ENCODE results near the gene CLPSL1. TPM values are rescaled to one million over a fixed set of nuclear protein-coding genes. Genes with fewer than 3 reads are reported as not detected.

CLPSL1 gene
- total and polyA plus RNA-seq, 8 donors, result not detected

DNA sequence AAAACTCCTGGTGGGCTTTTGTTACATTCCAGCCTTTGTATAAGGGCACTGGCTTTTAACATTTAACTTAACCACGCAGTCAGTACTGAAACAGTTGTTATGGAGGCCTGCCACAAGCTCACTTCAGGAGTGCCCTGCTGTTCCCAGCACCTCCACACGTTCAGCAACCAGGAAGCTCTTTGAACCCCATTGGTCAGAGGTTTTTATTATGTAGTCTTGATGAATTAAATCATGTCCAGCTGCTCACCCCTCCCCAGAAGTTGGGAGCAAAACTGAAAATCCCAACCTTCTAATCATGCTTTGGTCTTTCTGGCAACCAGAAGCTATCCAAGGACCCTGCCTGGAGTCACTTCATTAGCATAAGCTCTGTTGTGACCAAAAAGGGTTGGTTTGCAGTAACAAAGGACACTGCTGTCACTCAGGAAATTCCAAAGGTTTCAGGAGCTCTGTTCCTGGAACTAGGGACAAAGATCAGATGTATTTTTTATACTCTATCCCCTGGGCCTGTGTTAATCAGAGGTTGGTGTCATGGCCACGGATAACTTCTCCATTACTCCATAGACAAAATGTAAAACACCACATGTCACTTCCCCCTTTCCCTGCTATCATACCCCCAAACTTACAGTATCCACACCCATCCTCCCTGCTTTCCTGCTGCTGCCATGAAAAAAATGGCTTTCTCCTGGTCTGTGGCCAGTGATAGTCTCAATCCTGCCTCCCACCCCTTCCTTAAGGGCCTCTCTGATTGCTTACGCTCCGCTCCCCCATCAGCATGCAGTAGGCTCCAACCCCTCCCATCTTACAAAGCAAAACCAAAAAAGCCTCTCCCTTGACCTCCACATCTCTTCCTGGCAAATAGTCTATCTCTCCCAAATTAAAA lies 40.9 kb upstream of the CLPSL1 start:
- WGBS, 5 donors, result 63 to 70% (median 68%) methylated on average over 5 of the region's 5 CpGs
- Histone ChIP-seq H3K4me1 (peaks cover 16 to 30% (median 25%) of the 10 kb centered on the region in 4 donors), H3K36me3 (no peaks in the 10 kb centered on the region), H3K4me3 (no peak overlapping the region), H3K9me3 (no peaks in the 10 kb centered on the region), H3K27me3 (no peaks in the 10 kb centered on the region), H3K27ac (no peak overlapping the region)
- intact Hi-C loops (cut with DNase I; ENCODE audit: low total_unique reads), result loop anchor here (5.0 kb wide), 1 partner anchor 158 kb away; no protein-coding TSS in a partner anchor
- peak in 1 of 2 donors; percentile 49 for DNase-seq
- TF ChIP-seq, protein P1, sequence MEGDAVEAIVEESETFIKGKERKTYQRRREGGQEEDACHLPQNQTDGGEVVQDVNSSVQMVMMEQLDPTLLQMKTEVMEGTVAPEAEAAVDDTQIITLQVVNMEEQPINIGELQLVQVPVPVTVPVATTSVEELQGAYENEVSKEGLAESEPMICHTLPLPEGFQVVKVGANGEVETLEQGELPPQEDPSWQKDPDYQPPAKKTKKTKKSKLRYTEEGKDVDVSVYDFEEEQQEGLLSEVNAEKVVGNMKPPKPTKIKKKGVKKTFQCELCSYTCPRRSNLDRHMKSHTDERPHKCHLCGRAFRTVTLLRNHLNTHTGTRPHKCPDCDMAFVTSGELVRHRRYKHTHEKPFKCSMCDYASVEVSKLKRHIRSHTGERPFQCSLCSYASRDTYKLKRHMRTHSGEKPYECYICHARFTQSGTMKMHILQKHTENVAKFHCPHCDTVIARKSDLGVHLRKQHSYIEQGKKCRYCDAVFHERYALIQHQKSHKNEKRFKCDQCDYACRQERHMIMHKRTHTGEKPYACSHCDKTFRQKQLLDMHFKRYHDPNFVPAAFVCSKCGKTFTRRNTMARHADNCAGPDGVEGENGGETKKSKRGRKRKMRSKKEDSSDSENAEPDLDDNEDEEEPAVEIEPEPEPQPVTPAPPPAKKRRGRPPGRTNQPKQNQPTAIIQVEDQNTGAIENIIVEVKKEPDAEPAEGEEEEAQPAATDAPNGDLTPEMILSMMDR (IDR thresholded peaks at IDR 0.05), result no peak
- TF ChIP-seq POLR2A (IDR thresholded peaks at IDR 0.05) (no peak), EP300 (IDR thresholded peaks at IDR 0.05) (no peak)

GRCh38 chr6:35742842-35743241 lies 38.0 kb upstream of the CLPSL1 start:
- peaks cover 0 to 6% (median 0%) of the 10 kb centered on the region in 4 donors for H3K9me3 ChIP-seq
- H3K27ac ChIP-seq, result no peak overlapping the region
- DNase-seq, result no peak
- TF ChIP-seq, protein P1 (IDR thresholded peaks at IDR 0.05), result no peak
- TF ChIP-seq POLR2A (IDR thresholded peaks at IDR 0.05), result no peak
- TF ChIP-seq POLR2AphosphoS5 (IDR thresholded peaks at IDR 0.05), result no peak
- no peak for TF ChIP-seq EP300 (IDR thresholded peaks at IDR 0.05)
- H3K27me3 ChIP-seq, result no peaks in the 10 kb centered on the region
- H3K36me3 ChIP-seq, result no peaks in the 10 kb centered on the region
- no peak overlapping the region for H3K4me3 ChIP-seq
- intact Hi-C loops (cut with DNase I; ENCODE audit: low total_unique reads), result no loop called here
- peaks cover 0 to under 1% (median 0%) of the 10 kb centered on the region in 4 donors for H3K4me1 ChIP-seq
- WGBS, 5 donors, result 37 to 56% (median 47%) methylated on average over 8 of the region's 8 CpGs

DNA sequence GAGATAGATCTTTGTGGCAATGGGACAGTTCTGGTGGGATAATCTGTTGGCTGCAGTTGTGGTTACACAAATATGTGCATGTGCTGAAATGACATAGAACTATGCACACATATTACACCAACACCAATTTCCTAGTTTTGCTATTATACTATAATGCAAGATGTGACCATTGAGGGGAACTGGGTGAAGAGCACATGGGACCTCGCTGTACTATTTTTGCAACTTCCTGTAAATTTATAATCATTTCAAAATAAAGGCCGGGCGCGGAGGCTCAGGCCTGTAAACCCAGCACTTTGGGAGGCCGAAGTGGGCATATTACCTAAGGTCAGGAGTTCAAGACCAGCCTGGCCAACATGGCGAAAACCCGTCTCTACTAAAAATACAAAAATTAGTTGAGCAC lies 35.3 kb upstream of the CLPSL1 start:
- 85 to 95% (median 93%) methylated on average over 7 of the region's 7 CpGs for WGBS, 5 donors
- DNase-seq, result no peak

DNA sequence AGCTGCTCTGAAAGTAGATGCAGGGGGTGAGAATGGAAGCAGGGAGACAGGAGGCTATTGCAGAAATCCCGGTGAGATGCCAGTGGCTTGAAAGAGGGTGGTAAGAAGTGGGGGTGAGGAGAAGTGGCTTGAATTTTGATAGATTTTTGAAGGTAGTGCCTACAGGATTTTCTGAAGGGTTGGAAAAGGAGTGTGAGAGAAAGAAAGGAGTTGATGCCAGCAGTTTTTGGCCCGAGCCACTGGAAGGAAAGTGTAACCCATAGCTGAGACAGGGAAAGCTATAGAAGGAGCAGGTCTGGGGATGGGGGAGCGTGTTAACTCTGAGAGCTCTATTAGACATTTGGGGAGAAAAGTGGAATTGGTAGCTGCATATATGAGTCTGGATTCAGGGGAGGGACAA lies 34.3 kb upstream of the CLPSL1 start:
- intact Hi-C loops (cut with DNase I; ENCODE audit: low total_unique reads), result no loop called here
- DNase-seq, result no peak
- TF ChIP-seq POLR2AphosphoS5 (IDR thresholded peaks at IDR 0.05) (no peak), EP300 (IDR thresholded peaks at IDR 0.05) (no peak), POLR2A (IDR thresholded peaks at IDR 0.05) (no peak)
- TF ChIP-seq, protein P1 (IDR thresholded peaks at IDR 0.05), result no peak
- Histone ChIP-seq H3K4me3 (no peak overlapping the region), H3K27me3 (no peaks in the 10 kb centered on the region), H3K36me3 (no peaks in the 10 kb centered on the region), H3K27ac (no peak overlapping the region), H3K4me1 (no peaks in the 10 kb centered on the region), H3K9me3 (peaks cover 0 to 6% (median 0%) of the 10 kb centered on the region in 4 donors)
- WGBS, 5 donors, result 84 to 94% (median 90%) methylated on average over 3 of the region's 3 CpGs

More for the DNA sequence above, 35.3 kb upstream of the CLPSL1 start:
- no peaks in the 10 kb centered on the region for H3K36me3 ChIP-seq
- H3K4me3 ChIP-seq, result no peak overlapping the region
- no peak overlapping the region for H3K27ac ChIP-seq
- no peaks in the 10 kb centered on the region for H3K27me3 ChIP-seq
- H3K4me1 ChIP-seq, result no peaks in the 10 kb centered on the region
- intact Hi-C loops (cut with DNase I; ENCODE audit: low total_unique reads), result no loop called here
- H3K9me3 ChIP-seq, result peaks cover 0 to 6% (median 0%) of the 10 kb centered on the region in 4 donors
- no peak for TF ChIP-seq POLR2A (IDR thresholded peaks at IDR 0.05)
- no peak for TF ChIP-seq EP300 (IDR thresholded peaks at IDR 0.05)

DNA sequence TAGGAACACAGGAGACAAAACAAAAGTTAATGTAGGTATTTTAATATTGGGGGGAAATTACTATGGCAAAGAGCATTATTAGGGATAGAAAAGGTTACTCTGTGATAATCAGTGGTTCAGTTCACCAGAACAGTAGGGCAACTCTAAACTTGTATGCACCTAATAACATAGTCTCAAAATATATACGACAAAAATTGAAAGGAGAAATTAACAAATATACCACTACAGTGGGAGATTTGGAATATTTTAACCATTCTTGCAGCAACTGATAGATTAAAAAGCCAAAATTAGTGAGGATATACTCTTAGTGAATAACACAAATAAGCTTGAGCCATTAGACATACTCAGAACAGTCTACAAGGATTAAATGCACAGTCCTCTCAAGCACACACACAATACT lies 32.9 kb upstream of the CLPSL1 start:
- Histone ChIP-seq H3K27ac (no peak overlapping the region), H3K27me3 (no peaks in the 10 kb centered on the region), H3K36me3 (no peaks in the 10 kb centered on the region), H3K4me3 (no peak overlapping the region), H3K4me1 (no peaks in the 10 kb centered on the region), H3K9me3 (peaks cover 0 to 6% (median 0%) of the 10 kb centered on the region in 4 donors)
- 92 to 100% (median 97%) methylated on average over 1 of the region's 1 CpG for WGBS, 5 donors
- intact Hi-C loops (cut with DNase I; ENCODE audit: low total_unique reads), result no loop called here
- DNase-seq, result no peak
- no peak for TF ChIP-seq POLR2AphosphoS5 (IDR thresholded peaks at IDR 0.05)
- TF ChIP-seq POLR2A (IDR thresholded peaks at IDR 0.05), result no peak
- TF ChIP-seq EP300 (IDR thresholded peaks at IDR 0.05), result no peak
- TF ChIP-seq, protein P1 (IDR thresholded peaks at IDR 0.05), result no peak

Measured in stomach (tissue), 9 donors.